Activated T-cell treated with anti-CD3 and anti-CD28 coated beads, Interleukin-2, amount 50 U/mL, for 4 hours (primary cell): ENCODE results near the gene ZSWIM6. TPM values are rescaled to one million over a fixed set of nuclear protein-coding genes. Genes with fewer than 3 reads are reported as not detected.

Source experiments
- ATAC-seq, 2 donors: fragments of 200-7000 bp; cut with Tn5 transposase; one replicate each; pipeline ENCODE4 v1.10.0; 2021
- DNase-seq: peaks from one replicate; pipeline ENCODE4 v3.0.0-alpha.2; 2020
- H3K27me3 Mint-ChIP-seq: one replicate; pipeline ENCODE4 v1.8.0; 2021; ENCODE audit warnings: low read depth, mixed read lengths
- H3K36me3 Mint-ChIP-seq: one replicate; pipeline ENCODE4 v1.8.0; 2022; ENCODE audit warnings: mixed read lengths; ENCODE audit not compliant: insufficient read depth
- H3K4me1 Mint-ChIP-seq: one replicate; pipeline ENCODE4 v1.8.0; 2021; ENCODE audit warnings: low read depth, mixed read lengths
- H3K4me3 Mint-ChIP-seq: one replicate; pipeline ENCODE4 v1.8.0; 2021; ENCODE audit warnings: mild to moderate bottlenecking, moderate library complexity, mixed read lengths
- H3K9me3 Mint-ChIP-seq: one replicate; pipeline ENCODE4 v1.8.0; 2021; ENCODE audit warnings: mixed read lengths
- total RNA-seq, 3 donors: library from RNA; stranded (reverse); gene quantifications; one replicate each; pipeline ENCODE4 v1.2.1, GENCODE V29; 2021

Gene ZSWIM6
- total RNA-seq, 3 donors from 2014 or later = 5.4 to 6.9 (median 5.8) TPM

GRCh38 chr5:61318376-61318775 is 13.7 kb upstream of the ZSWIM6 start:
- peaks cover 6% of the 10 kb centered on the region for H3K4me1 Mint-ChIP-seq
- peaks cover 9% of the 10 kb centered on the region for H3K27me3 Mint-ChIP-seq
- no peak for ATAC-seq

GRCh38 chr5:61319388-61320146 is 12.5 kb upstream of the ZSWIM6 start:
- H3K4me3 Mint-ChIP-seq = peak overlapping the region; percentile 39

More at GRCh38 chr5:61318376-61318775, 13.7 kb upstream of the ZSWIM6 start:
- Mint-ChIP-seq H3K4me3 (no peak overlapping the region), H3K9me3 (no peaks in the 10 kb centered on the region), H3K36me3 (no peaks in the 10 kb centered on the region)
- DNase-seq = no peak

GRCh38 chr5:61320860-61321259 is 11.2 kb upstream of the ZSWIM6 start:
- H3K36me3 Mint-ChIP-seq = no peaks in the 10 kb centered on the region
- no peak for DNase-seq
- ATAC-seq = no peak
- no peak overlapping the region for H3K4me3 Mint-ChIP-seq
- H3K4me1 Mint-ChIP-seq = peaks cover 6% of the 10 kb centered on the region
- no peaks in the 10 kb centered on the region for H3K9me3 Mint-ChIP-seq
- H3K27me3 Mint-ChIP-seq = peaks cover 13% of the 10 kb centered on the region

More at GRCh38 chr5:61319388-61320146, 12.5 kb upstream of the ZSWIM6 start:
- Mint-ChIP-seq H3K9me3 (no peaks in the 10 kb centered on the region), H3K27me3 (peaks cover 11% of the 10 kb centered on the region), H3K36me3 (no peaks in the 10 kb centered on the region), H3K4me1 (peaks cover 6% of the 10 kb centered on the region)
- no peak for DNase-seq
- ATAC-seq = peak in 1 of 2 donors; percentile 30

GRCh38 chr5:61321669-61322068 is 10.4 kb upstream of the ZSWIM6 start:
- Mint-ChIP-seq H3K9me3 (no peaks in the 10 kb centered on the region), H3K36me3 (no peaks in the 10 kb centered on the region), H3K4me3 (no peak overlapping the region), H3K4me1 (peaks cover 6% of the 10 kb centered on the region), H3K27me3 (peaks cover 15% of the 10 kb centered on the region)
- no peak for DNase-seq
- ATAC-seq = no peak

- peaks cover 22% of the 10 kb centered on the region for H3K27me3 Mint-ChIP-seq
- DNase-seq = no peak
These were observed 9.0 kb upstream of the ZSWIM6 start for GRCh38 chr5:61322738-61323725.

GRCh38 chr5:61327760-61328753 is 4.0 kb upstream of the ZSWIM6 start:
- Mint-ChIP-seq H3K4me1 (peaks cover 27% of the 10 kb centered on the region), H3K9me3 (no peaks in the 10 kb centered on the region), H3K4me3 (peak overlapping the region; percentile 6), H3K36me3 (no peaks in the 10 kb centered on the region), H3K27me3 (peaks cover 30% of the 10 kb centered on the region)
- DNase-seq (no peak), ATAC-seq (no peak)

More at GRCh38 chr5:61322738-61323725, 9.0 kb upstream of the ZSWIM6 start:
- H3K9me3 Mint-ChIP-seq = no peaks in the 10 kb centered on the region
- no peak for ATAC-seq
- no peak overlapping the region for H3K4me3 Mint-ChIP-seq
- peaks cover 9% of the 10 kb centered on the region for H3K4me1 Mint-ChIP-seq
- no peaks in the 10 kb centered on the region for H3K36me3 Mint-ChIP-seq

GRCh38 chr5:61328791-61329549 is 3.1 kb upstream of the ZSWIM6 start:
- H3K4me3 Mint-ChIP-seq = peak overlapping the region; percentile 32
- H3K9me3 Mint-ChIP-seq = no peaks in the 10 kb centered on the region
- no peaks in the 10 kb centered on the region for H3K36me3 Mint-ChIP-seq
- H3K27me3 Mint-ChIP-seq = peaks cover 25% of the 10 kb centered on the region
- DNase-seq (no peak), ATAC-seq (no peak)
- H3K4me1 Mint-ChIP-seq = peaks cover 28% of the 10 kb centered on the region

GRCh38 chr5:61329550-61330128 is 2.4 kb upstream of the ZSWIM6 start:
- Mint-ChIP-seq H3K4me1 (peaks cover 35% of the 10 kb centered on the region), H3K4me3 (peak overlapping the region; percentile 79), H3K36me3 (no peaks in the 10 kb centered on the region), H3K27me3 (peaks cover 25% of the 10 kb centered on the region), H3K9me3 (no peaks in the 10 kb centered on the region)
- ATAC-seq = peak in 1 of 2 donors; percentile 3
- peak; percentile 24 for DNase-seq

- H3K9me3 Mint-ChIP-seq = no peaks in the 10 kb centered on the region
- peaks cover 21% of the 10 kb centered on the region for H3K27me3 Mint-ChIP-seq
- DNase-seq = no peak
- peak overlapping the region; percentile 79 for H3K4me3 Mint-ChIP-seq
- peaks cover under 1% of the 10 kb centered on the region for H3K36me3 Mint-ChIP-seq
- no peak for ATAC-seq
- peaks cover 43% of the 10 kb centered on the region for H3K4me1 Mint-ChIP-seq
These were observed 1.7 kb upstream of the ZSWIM6 start for GRCh38 chr5:61330341-61330844.

GRCh38 chr5:61330845-61331406 is 1.1 kb upstream of the ZSWIM6 start:
- peaks cover 45% of the 10 kb centered on the region for H3K4me1 Mint-ChIP-seq
- peaks cover 3% of the 10 kb centered on the region for H3K36me3 Mint-ChIP-seq
- DNase-seq = peak; percentile 67
- peaks cover 20% of the 10 kb centered on the region for H3K27me3 Mint-ChIP-seq
- H3K9me3 Mint-ChIP-seq = no peaks in the 10 kb centered on the region
- peak overlapping the region; percentile 92 for H3K4me3 Mint-ChIP-seq
- ATAC-seq = peak; percentile 28 to 29

- Mint-ChIP-seq H3K36me3 (peaks cover 6% of the 10 kb centered on the region), H3K27me3 (peaks cover 15% of the 10 kb centered on the region), H3K4me1 (peaks cover 47% of the 10 kb centered on the region), H3K9me3 (peaks cover 4% of the 10 kb centered on the region), H3K4me3 (peak overlapping the region; percentile 92)
- DNase-seq (peak; percentile 22), ATAC-seq (peak; percentile 7 to 11)
These were observed 296 bp downstream of the ZSWIM6 start for GRCh38 chr5:61332358-61332749.

GRCh38 chr5:61332851-61333320 is 828 bp downstream of the ZSWIM6 start:
- H3K9me3 Mint-ChIP-seq = peaks cover 4% of the 10 kb centered on the region
- DNase-seq (peak; percentile 11), ATAC-seq (no peak)
- peak overlapping the region; percentile 80 for H3K4me3 Mint-ChIP-seq
- peaks cover 11% of the 10 kb centered on the region for H3K27me3 Mint-ChIP-seq
- peaks cover 7% of the 10 kb centered on the region for H3K36me3 Mint-ChIP-seq
- peaks cover 49% of the 10 kb centered on the region for H3K4me1 Mint-ChIP-seq
